Type B pancreatic cell (in vitro differentiated cells): ENCODE results near the gene NFKBIE. TPM values are rescaled to one million over a fixed set of nuclear protein-coding genes. Genes with fewer than 3 reads are reported as not detected.
A peak's percentile ranks its signal among the peaks of the same experiment; 100 is the strongest.
"Not testable (repeated sequence)": the region's sequence is repeated elsewhere in the genome, so short reads cannot be mapped to it uniquely, and the experiment has no call there.

Source experiments
- DNase-seq: peaks from one replicate; pipeline ENCODE4 v3.0.0; 2021; ENCODE audit warnings: mixed read lengths; ENCODE audit not compliant: unreplicated experiment; ENCODE audit errors: extremely low spot score
- H3K27ac Mint-ChIP-seq: 2 replicates; pipeline ENCODE4 v1.8.0; 2021; ENCODE audit warnings: mild to moderate bottlenecking, mixed read lengths
- H3K27me3 Mint-ChIP-seq: 2 replicates; pipeline ENCODE4 v1.8.0; 2021; ENCODE audit warnings: mixed read lengths
- H3K36me3 Mint-ChIP-seq: 2 replicates; pipeline ENCODE4 v1.8.0; 2021; ENCODE audit warnings: mixed read lengths
- H3K4me1 Mint-ChIP-seq: one replicate; pipeline ENCODE4 v1.8.0; 2021; ENCODE audit warnings: mixed read lengths; ENCODE audit not compliant: unreplicated experiment
- H3K4me3 Mint-ChIP-seq: 2 replicates; pipeline ENCODE4 v1.8.0; 2021; ENCODE audit warnings: mild to moderate bottlenecking, mixed read lengths
- H3K9me3 Mint-ChIP-seq: 2 replicates; pipeline ENCODE4 v1.8.0; 2021; ENCODE audit warnings: mixed read lengths
- CTCF ChIP-seq: fragments of 200-600 bp; sonication (generic); conservative IDR thresholded peaks from 2 replicates; pipeline ENCODE4 v1.5.0; 2021; ENCODE audit warnings: antibody characterized with exemption, mild to moderate bottlenecking
- total RNA-seq: library from RNA; stranded (reverse); gene quantifications from 2 replicates; pipeline ENCODE4 v1.2.1, GENCODE V29; 2021; ENCODE audit warnings: low replicate concordance

NFKBIE gene
- total RNA-seq, 1 donor from 2014 or later = 9.2 TPM

- H3K4me1 Mint-ChIP-seq = peaks cover 32% of the 10 kb centered on the region
These were observed 29.3 kb downstream of the NFKBIE start for GRCh38 chr6:44235891-44236516.

GRCh38 chr6:44235269-44235668 is 30.1 kb downstream of the NFKBIE start:
- H3K4me1 Mint-ChIP-seq = peaks cover 38% of the 10 kb centered on the region

More at GRCh38 chr6:44235891-44236516, 29.3 kb downstream of the NFKBIE start:
- Mint-ChIP-seq H3K9me3 (no peaks in the 10 kb centered on the region), H3K36me3 (no peaks in the 10 kb centered on the region), H3K27ac (no peak overlapping the region), H3K4me3 (no peak overlapping the region), H3K27me3 (no peaks in the 10 kb centered on the region)
- no peak for TF ChIP-seq CTCF
- no peak for DNase-seq

GRCh38 chr6:44234101-44235025 is 31.0 kb downstream of the NFKBIE start:
- Mint-ChIP-seq H3K36me3 (no peaks in the 10 kb centered on the region), H3K27ac (peak overlapping the region; percentile 34), H3K27me3 (no peaks in the 10 kb centered on the region), H3K4me3 (peak overlapping the region; percentile 41), H3K9me3 (no peaks in the 10 kb centered on the region), H3K4me1 (peaks cover 38% of the 10 kb centered on the region)
- peak; percentile 81 for TF ChIP-seq CTCF
- DNase-seq = no peak

More at GRCh38 chr6:44235269-44235668, 30.1 kb downstream of the NFKBIE start:
- no peak for DNase-seq
- no peak for TF ChIP-seq CTCF
- H3K27ac Mint-ChIP-seq = no peak overlapping the region
- H3K9me3 Mint-ChIP-seq = no peaks in the 10 kb centered on the region
- no peaks in the 10 kb centered on the region for H3K36me3 Mint-ChIP-seq
- no peak overlapping the region for H3K4me3 Mint-ChIP-seq
- no peaks in the 10 kb centered on the region for H3K27me3 Mint-ChIP-seq

- TF ChIP-seq CTCF = no peak
- no peak overlapping the region for H3K4me3 Mint-ChIP-seq
- H3K27me3 Mint-ChIP-seq = no peaks in the 10 kb centered on the region
- peak overlapping the region; percentile 34 for H3K27ac Mint-ChIP-seq
- DNase-seq = no peak
- H3K4me1 Mint-ChIP-seq = peaks cover 38% of the 10 kb centered on the region
- no peaks in the 10 kb centered on the region for H3K36me3 Mint-ChIP-seq
- no peaks in the 10 kb centered on the region for H3K9me3 Mint-ChIP-seq
These were observed 31.7 kb downstream of the NFKBIE start for GRCh38 chr6:44233567-44234100.

GRCh38 chr6:44232676-44233566 is 32.4 kb downstream of the NFKBIE start:
- TF ChIP-seq CTCF = no peak
- Mint-ChIP-seq H3K27me3 (no peaks in the 10 kb centered on the region), H3K4me1 (peaks cover 35% of the 10 kb centered on the region), H3K9me3 (no peaks in the 10 kb centered on the region), H3K27ac (peak overlapping the region; percentile 34), H3K4me3 (no peak overlapping the region), H3K36me3 (no peaks in the 10 kb centered on the region)
- DNase-seq = no peak

GRCh38 chr6:44231426-44231825 is 33.9 kb downstream of the NFKBIE start:
- not testable (repeated sequence) for H3K36me3 Mint-ChIP-seq, H3K27me3 Mint-ChIP-seq, DNase-seq, H3K9me3 Mint-ChIP-seq, H3K4me3 Mint-ChIP-seq
- Mint-ChIP-seq H3K27ac (peak overlapping the region; percentile 39), H3K4me1 (peaks cover 44% of the 10 kb centered on the region)
